ENCODE results near the gene THBS2. TPM values are rescaled to one million over a fixed set of nuclear protein-coding genes. Genes with fewer than 3 reads are reported as not detected.

THBS2 gene
- total RNA-seq, 1 experiment from 2014 or later, result 0.39 TPM

DNA sequence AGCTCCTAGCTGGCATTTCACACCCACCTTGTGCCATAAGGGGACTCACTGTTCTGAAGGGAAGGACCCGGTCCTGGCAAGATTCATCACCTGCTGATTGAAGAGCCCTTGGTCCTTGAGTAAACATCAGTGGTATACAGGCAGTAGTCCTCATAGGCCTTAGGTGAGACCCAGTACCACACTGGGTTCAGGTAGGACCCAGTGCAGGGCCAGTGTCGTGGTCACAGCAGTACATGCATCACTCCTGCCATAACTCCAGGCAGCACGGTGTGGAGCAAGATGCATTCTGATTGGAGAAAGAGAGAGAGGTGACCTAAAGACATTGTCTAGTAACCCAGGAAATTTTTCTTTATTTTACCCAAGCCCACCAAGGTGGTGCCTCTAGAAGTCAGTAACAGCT lies 49.1 kb upstream of the THBS2 start:
- no peaks in the 10 kb centered on the region for H3K27me3 ChIP-seq (ENCODE audit: insufficient read depth, low read length)
- no peaks in the 10 kb centered on the region for H4K20me1 ChIP-seq (ENCODE audit: insufficient read depth)
- H3K36me3 ChIP-seq (ENCODE audit: control insufficient read depth in 1 of 2, insufficient read depth in 2 of 2, low read length in 2 of 2), result no peaks in the 10 kb centered on the region; a peak in 1 of 4 replicates
- no peak for ATAC-seq
- ChIA-PET RAD21 (ENCODE audit: low non-redundant PET in 1 of 2, low total read pairs in 2 of 2, uncharacterized antibody in 2 of 2, unreplicated experiment in 2 of 2) (no interaction called here), POLR2A (no interaction called here), CTCF (no interaction called here)
- no peaks in the 10 kb centered on the region for H3K79me2 ChIP-seq (ENCODE audit: insufficient read depth, low read length)
- H3K4me2 ChIP-seq (ENCODE audit: low read length), result no peak overlapping the region
- no peaks in the 10 kb centered on the region for H3K9me2 ChIP-seq (ENCODE audit: insufficient read depth)
- intact Hi-C loops (cut with micrococcal nuclease), result no loop called here
- H3K27ac ChIP-seq (ENCODE audit: low read depth, low read length), result no peak overlapping the region
- no peak overlapping the region for H3K9ac ChIP-seq (ENCODE audit: low read length)
- H2AFZ ChIP-seq (ENCODE audit: low read depth, low read length, poor library complexity, severe bottlenecking), result no peak overlapping the region
- H3K4me1 ChIP-seq (ENCODE audit: control insufficient read depth in 1 of 2, insufficient read depth in 2 of 2, low read length in 2 of 2), result no peaks in the 10 kb centered on the region
- H3K4me3 ChIP-seq (replicated peaks in 1 of 2; ENCODE audit: low read depth in 1 of 2, low read length in 2 of 2), result no peak overlapping the region
- TF ChIP-seq EGR1 (IDR thresholded peaks at IDR 0.05; ENCODE audit: low read depth), result no peak
- no peak for TF ChIP-seq CBX3 (IDR thresholded peaks at IDR 0.05; ENCODE audit: low read depth)
- no peak for TF ChIP-seq POLR2A (IDR thresholded peaks at IDR 0.05; ENCODE audit: borderline replicate concordance, extremely low read depth, insufficient read depth, insufficient read length)
- no peak for TF ChIP-seq FOSL1 (IDR thresholded peaks at IDR 0.05; ENCODE audit: low read depth)
- TF ChIP-seq SP1 (IDR thresholded peaks at IDR 0.05; ENCODE audit: low read depth), result no peak
- TF ChIP-seq, protein P1, sequence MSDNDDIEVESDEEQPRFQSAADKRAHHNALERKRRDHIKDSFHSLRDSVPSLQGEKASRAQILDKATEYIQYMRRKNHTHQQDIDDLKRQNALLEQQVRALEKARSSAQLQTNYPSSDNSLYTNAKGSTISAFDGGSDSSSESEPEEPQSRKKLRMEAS (IDR thresholded peaks at IDR 0.05), result no peak
- TF ChIP-seq SRF (IDR thresholded peaks at IDR 0.05; ENCODE audit: low read depth), result no peak
- TF ChIP-seq, protein P2, sequence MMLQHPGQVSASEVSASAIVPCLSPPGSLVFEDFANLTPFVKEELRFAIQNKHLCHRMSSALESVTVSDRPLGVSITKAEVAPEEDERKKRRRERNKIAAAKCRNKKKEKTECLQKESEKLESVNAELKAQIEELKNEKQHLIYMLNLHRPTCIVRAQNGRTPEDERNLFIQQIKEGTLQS (IDR thresholded peaks at IDR 0.05), result no peak
- TF ChIP-seq, protein P3, sequence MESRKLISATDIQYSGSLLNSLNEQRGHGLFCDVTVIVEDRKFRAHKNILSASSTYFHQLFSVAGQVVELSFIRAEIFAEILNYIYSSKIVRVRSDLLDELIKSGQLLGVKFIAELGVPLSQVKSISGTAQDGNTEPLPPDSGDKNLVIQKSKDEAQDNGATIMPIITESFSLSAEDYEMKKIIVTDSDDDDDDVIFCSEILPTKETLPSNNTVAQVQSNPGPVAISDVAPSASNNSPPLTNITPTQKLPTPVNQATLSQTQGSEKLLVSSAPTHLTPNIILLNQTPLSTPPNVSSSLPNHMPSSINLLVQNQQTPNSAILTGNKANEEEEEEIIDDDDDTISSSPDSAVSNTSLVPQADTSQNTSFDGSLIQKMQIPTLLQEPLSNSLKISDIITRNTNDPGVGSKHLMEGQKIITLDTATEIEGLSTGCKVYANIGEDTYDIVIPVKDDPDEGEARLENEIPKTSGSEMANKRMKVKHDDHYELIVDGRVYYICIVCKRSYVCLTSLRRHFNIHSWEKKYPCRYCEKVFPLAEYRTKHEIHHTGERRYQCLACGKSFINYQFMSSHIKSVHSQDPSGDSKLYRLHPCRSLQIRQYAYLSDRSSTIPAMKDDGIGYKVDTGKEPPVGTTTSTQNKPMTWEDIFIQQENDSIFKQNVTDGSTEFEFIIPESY (IDR thresholded peaks at IDR 0.05; ENCODE audit: extremely low read depth, insufficient replicate concordance, low read length), result no peak
- TF ChIP-seq, protein P4, sequence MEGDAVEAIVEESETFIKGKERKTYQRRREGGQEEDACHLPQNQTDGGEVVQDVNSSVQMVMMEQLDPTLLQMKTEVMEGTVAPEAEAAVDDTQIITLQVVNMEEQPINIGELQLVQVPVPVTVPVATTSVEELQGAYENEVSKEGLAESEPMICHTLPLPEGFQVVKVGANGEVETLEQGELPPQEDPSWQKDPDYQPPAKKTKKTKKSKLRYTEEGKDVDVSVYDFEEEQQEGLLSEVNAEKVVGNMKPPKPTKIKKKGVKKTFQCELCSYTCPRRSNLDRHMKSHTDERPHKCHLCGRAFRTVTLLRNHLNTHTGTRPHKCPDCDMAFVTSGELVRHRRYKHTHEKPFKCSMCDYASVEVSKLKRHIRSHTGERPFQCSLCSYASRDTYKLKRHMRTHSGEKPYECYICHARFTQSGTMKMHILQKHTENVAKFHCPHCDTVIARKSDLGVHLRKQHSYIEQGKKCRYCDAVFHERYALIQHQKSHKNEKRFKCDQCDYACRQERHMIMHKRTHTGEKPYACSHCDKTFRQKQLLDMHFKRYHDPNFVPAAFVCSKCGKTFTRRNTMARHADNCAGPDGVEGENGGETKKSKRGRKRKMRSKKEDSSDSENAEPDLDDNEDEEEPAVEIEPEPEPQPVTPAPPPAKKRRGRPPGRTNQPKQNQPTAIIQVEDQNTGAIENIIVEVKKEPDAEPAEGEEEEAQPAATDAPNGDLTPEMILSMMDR (IDR thresholded peaks at IDR 0.05 in 2 of 3, conservative IDR thresholded peaks at IDR 0.05 in 1 of 3; ENCODE audit: borderline replicate concordance in 1 of 3, insufficient read depth in 1 of 3, low read depth in 2 of 3, low read length in 2 of 3), result no peak
- no peak for TF ChIP-seq TCF7L2 (IDR thresholded peaks at IDR 0.05; ENCODE audit: borderline replicate concordance, extremely low read depth, insufficient read depth, insufficient read length)
- TF ChIP-seq POLR2AphosphoS5 (IDR thresholded peaks at IDR 0.05; ENCODE audit: low read depth, low read length), result no peak
- no peak for TF ChIP-seq YY1 (IDR thresholded peaks at IDR 0.05; ENCODE audit: extremely low read depth, insufficient replicate concordance, low read depth, low read length)
- TF ChIP-seq EZH2 (IDR thresholded peaks at IDR 0.05), result no peak
- DNase-seq (ENCODE audit: low read depth, low spot score), result no peak
- BruUV-seq (replicated peaks), result no TSS peak
- no peaks in the 10 kb centered on the region; a peak in 1 of 4 replicates for H3K9me3 ChIP-seq (ENCODE audit: control insufficient read depth in 1 of 2, insufficient read depth in 1 of 2, low read depth in 1 of 2, low read length in 2 of 2)

Data from HCT116 (cell line).